ENCODE results near the gene MCF2L. TPM values are rescaled to one million over a fixed set of nuclear protein-coding genes. Genes with fewer than 3 reads are reported as not detected.

MCF2L gene
- total RNA-seq, 1 experiment from 2014 or later, result 5.9 TPM

GRCh38 chr13:112962911-112963625 is 5.9 kb upstream of the MCF2L start:
- TF ChIP-seq, protein P1, sequence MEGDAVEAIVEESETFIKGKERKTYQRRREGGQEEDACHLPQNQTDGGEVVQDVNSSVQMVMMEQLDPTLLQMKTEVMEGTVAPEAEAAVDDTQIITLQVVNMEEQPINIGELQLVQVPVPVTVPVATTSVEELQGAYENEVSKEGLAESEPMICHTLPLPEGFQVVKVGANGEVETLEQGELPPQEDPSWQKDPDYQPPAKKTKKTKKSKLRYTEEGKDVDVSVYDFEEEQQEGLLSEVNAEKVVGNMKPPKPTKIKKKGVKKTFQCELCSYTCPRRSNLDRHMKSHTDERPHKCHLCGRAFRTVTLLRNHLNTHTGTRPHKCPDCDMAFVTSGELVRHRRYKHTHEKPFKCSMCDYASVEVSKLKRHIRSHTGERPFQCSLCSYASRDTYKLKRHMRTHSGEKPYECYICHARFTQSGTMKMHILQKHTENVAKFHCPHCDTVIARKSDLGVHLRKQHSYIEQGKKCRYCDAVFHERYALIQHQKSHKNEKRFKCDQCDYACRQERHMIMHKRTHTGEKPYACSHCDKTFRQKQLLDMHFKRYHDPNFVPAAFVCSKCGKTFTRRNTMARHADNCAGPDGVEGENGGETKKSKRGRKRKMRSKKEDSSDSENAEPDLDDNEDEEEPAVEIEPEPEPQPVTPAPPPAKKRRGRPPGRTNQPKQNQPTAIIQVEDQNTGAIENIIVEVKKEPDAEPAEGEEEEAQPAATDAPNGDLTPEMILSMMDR (conservative IDR thresholded peaks at IDR 0.05; ENCODE audit: low read depth, low read length), result no peak
- TF ChIP-seq EZH2phosphoT487 (IDR thresholded peaks at IDR 0.05; ENCODE audit: borderline replicate concordance, low read length) (no peak), EZH2 (IDR thresholded peaks at IDR 0.05; ENCODE audit: low read length, unreplicated experiment) (no peak)
- H3K4me2 ChIP-seq (ENCODE audit: low read length), result no peak overlapping the region
- no peaks in the 10 kb centered on the region for H4K20me1 ChIP-seq (ENCODE audit: low read length)
- no peak for ATAC-seq
- BruUV-seq (replicated peaks), result no TSS peak
- peaks cover 11% of the 10 kb centered on the region for H3K4me1 ChIP-seq (ENCODE audit: insufficient read depth, low read length)
- no peak overlapping the region for H3K4me3 ChIP-seq (ENCODE audit: low read length)
- no peaks in the 10 kb centered on the region for H3K9me3 ChIP-seq (ENCODE audit: low read length)
- ChIA-PET POLR2A (ENCODE audit: unreplicated experiment) (no interaction called here), CTCF (no interaction called here)
- no peak overlapping the region for H2AFZ ChIP-seq (ENCODE audit: low read length)
- H3K27ac ChIP-seq (ENCODE audit: low read length), result no peak overlapping the region
- no peaks in the 10 kb centered on the region for H3K79me2 ChIP-seq (ENCODE audit: low read length)
- H3K9me2 ChIP-seq (replicated peaks; ENCODE audit: low read length), result no peaks in the 10 kb centered on the region
- no peak for DNase-seq
- no peak overlapping the region for H3K9ac ChIP-seq (ENCODE audit: low read length)
- no peaks in the 10 kb centered on the region for H3K27me3 ChIP-seq (ENCODE audit: low read length)
- no peaks in the 10 kb centered on the region for H3F3A ChIP-seq (ENCODE audit: low read length, unreplicated experiment)
- H3K36me3 ChIP-seq (ENCODE audit: low read depth, low read length), result no peaks in the 10 kb centered on the region
- intact Hi-C loops (cut with micrococcal nuclease), result no loop called here

DNA sequence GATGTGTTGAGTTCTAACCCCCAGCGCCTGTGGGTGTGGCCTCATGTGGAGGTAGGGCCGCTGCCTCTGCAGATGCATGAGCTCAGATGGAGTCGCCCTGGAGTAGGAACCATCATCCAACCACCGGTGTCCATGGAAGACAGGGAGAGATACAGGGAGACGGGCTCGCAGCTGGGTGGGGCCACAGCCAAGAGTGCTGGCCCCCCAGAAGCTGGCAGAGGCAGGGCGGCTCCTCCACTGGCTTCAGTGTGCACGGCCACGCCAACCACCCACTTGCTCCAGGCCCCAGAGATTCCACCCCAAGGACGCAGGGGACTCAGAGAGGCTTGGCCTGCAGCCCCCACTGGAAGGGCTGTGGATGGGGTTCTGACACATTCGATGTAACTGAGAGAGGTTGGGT is 5.4 kb upstream of the MCF2L start:
- BruUV-seq (replicated peaks), result no TSS peak
- no peaks in the 10 kb centered on the region for H3K36me3 ChIP-seq (ENCODE audit: low read depth, low read length)
- POLR2A ChIA-PET (ENCODE audit: unreplicated experiment), result no interaction called here
- TF ChIP-seq, protein P1 (conservative IDR thresholded peaks at IDR 0.05; ENCODE audit: low read depth, low read length), result no peak
- TF ChIP-seq EZH2phosphoT487 (IDR thresholded peaks at IDR 0.05; ENCODE audit: borderline replicate concordance, low read length), result no peak
- TF ChIP-seq EZH2 (IDR thresholded peaks at IDR 0.05; ENCODE audit: low read length, unreplicated experiment), result no peak
- H3K4me2 ChIP-seq (ENCODE audit: low read length), result no peak overlapping the region
- no peak overlapping the region for H2AFZ ChIP-seq (ENCODE audit: low read length)
- H3K27ac ChIP-seq (ENCODE audit: low read length), result no peak overlapping the region
- no peak for DNase-seq
- ATAC-seq, result no peak
- intact Hi-C loops (cut with micrococcal nuclease), result no loop called here
- H3K4me3 ChIP-seq (ENCODE audit: low read length), result no peak overlapping the region
- no peaks in the 10 kb centered on the region for H4K20me1 ChIP-seq (ENCODE audit: low read length)
- no peaks in the 10 kb centered on the region for H3K79me2 ChIP-seq (ENCODE audit: low read length)
- no peak overlapping the region for H3K9ac ChIP-seq (ENCODE audit: low read length)
- no peaks in the 10 kb centered on the region for H3K9me2 ChIP-seq (replicated peaks; ENCODE audit: low read length)
- H3K4me1 ChIP-seq (ENCODE audit: insufficient read depth, low read length), result peaks cover 5% of the 10 kb centered on the region
- no peaks in the 10 kb centered on the region for H3K27me3 ChIP-seq (ENCODE audit: low read length)
- H3K9me3 ChIP-seq (ENCODE audit: low read length), result no peaks in the 10 kb centered on the region
- no peaks in the 10 kb centered on the region for H3F3A ChIP-seq (ENCODE audit: low read length, unreplicated experiment)
- CTCF ChIA-PET, result no interaction called here

DNA sequence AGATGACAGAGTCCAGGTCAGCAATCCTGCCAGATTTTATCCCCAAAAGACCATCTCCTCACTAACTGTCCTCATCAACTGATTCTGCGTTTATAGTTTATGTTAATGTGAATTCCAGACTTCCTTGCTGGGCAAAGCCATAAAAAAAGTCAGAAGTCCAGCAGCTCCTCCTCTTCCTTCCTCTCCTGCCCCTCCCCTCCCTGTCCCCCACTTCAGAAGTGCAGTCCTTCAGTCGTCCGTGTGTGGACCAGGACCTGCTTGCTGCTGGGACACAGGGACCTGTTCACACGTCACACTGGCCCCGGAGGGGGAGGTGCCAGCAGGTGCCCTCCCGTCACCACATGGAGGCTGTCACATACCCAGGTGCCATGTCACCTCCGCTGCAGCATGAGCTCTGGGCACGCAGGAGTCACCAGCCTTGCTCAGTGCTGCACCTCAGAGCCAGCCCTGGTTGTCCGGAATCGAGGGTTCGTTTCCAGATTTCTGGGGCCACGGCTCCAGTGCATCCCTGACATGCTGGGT is 4.0 kb upstream of the MCF2L start:
- ATAC-seq, result no peak
- TF ChIP-seq EZH2 (IDR thresholded peaks at IDR 0.05; ENCODE audit: low read length, unreplicated experiment) (no peak), EZH2phosphoT487 (IDR thresholded peaks at IDR 0.05; ENCODE audit: borderline replicate concordance, low read length) (no peak)
- TF ChIP-seq, protein P1 (conservative IDR thresholded peaks at IDR 0.05; ENCODE audit: low read depth, low read length), result no peak
- H3K27me3 ChIP-seq (ENCODE audit: low read length), result peaks cover 6% of the 10 kb centered on the region; the same call in 1 of the 2 replicates

More for the DNA sequence above, 4.0 kb upstream of the MCF2L start:
- no peaks in the 10 kb centered on the region for H3K9me3 ChIP-seq (ENCODE audit: low read length)
- H3K4me3 ChIP-seq (ENCODE audit: low read length), result no peak overlapping the region
- H3K36me3 ChIP-seq (ENCODE audit: low read depth, low read length), result no peaks in the 10 kb centered on the region
- no peaks in the 10 kb centered on the region for H3K79me2 ChIP-seq (ENCODE audit: low read length)
- ChIA-PET POLR2A (ENCODE audit: unreplicated experiment) (no interaction called here), CTCF (no interaction called here)
- H3K4me2 ChIP-seq (ENCODE audit: low read length), result no peak overlapping the region
- DNase-seq, result no peak
- BruUV-seq (replicated peaks), result no TSS peak
- intact Hi-C loops (cut with micrococcal nuclease), result no loop called here
- no peak overlapping the region for H3K27ac ChIP-seq (ENCODE audit: low read length)
- H3K9me2 ChIP-seq (replicated peaks; ENCODE audit: low read length), result no peaks in the 10 kb centered on the region
- no peaks in the 10 kb centered on the region for H3K4me1 ChIP-seq (ENCODE audit: insufficient read depth, low read length)
- H3K9ac ChIP-seq (ENCODE audit: low read length), result no peak overlapping the region
- H3F3A ChIP-seq (ENCODE audit: low read length, unreplicated experiment), result no peaks in the 10 kb centered on the region
- H4K20me1 ChIP-seq (ENCODE audit: low read length), result no peaks in the 10 kb centered on the region
- no peak overlapping the region for H2AFZ ChIP-seq (ENCODE audit: low read length)
